Endodermal cell (in vitro differentiated cells): ENCODE results near the gene BCL7B. TPM values are rescaled to one million over a fixed set of nuclear protein-coding genes. Genes with fewer than 3 reads are reported as not detected.

Experiments used
- DNase-seq: peaks from one replicate; pipeline ENCODE4 v3.0.0-alpha.2; 2017
- H3K27ac ChIP-seq: 2 replicates; pipeline ENCODE4 v1.5.1; 2013; ENCODE audit warnings: mild to moderate bottlenecking, low read depth, low read length, moderate library complexity
- H3K27me3 ChIP-seq: 2 replicates; pipeline ENCODE4 v1.6.1; 2013; ENCODE audit warnings: mild to moderate bottlenecking, low read length, moderate library complexity; ENCODE audit not compliant: insufficient read depth, control insufficient read depth, poor library complexity, severe bottlenecking
- H3K36me3 ChIP-seq: 2 replicates; pipeline ENCODE4 v1.7.0; 2013; ENCODE audit warnings: mild to moderate bottlenecking, low read length, moderate library complexity; ENCODE audit not compliant: control insufficient read depth, insufficient read depth
- H3K4me1 ChIP-seq: one replicate; pipeline ENCODE4 v1.7.0; 2013; ENCODE audit warnings: low read length; ENCODE audit not compliant: control insufficient read depth, insufficient read depth
- H3K4me3 ChIP-seq: 2 replicates; pipeline ENCODE4 v1.5.1; 2013; ENCODE audit warnings: mild to moderate bottlenecking, low read length, moderate library complexity
- H3K9ac ChIP-seq: 2 replicates; pipeline ENCODE4 v1.6.1; 2013; ENCODE audit warnings: mild to moderate bottlenecking, low read length, moderate library complexity; ENCODE audit not compliant: poor library complexity, severe bottlenecking; ENCODE audit errors: extremely low read depth
- H3K9me3 ChIP-seq: 2 replicates; pipeline ENCODE4 v1.6.1; 2013; ENCODE audit warnings: mild to moderate bottlenecking, low read length, moderate library complexity; ENCODE audit not compliant: control insufficient read depth
- H3K27ac Mint-ChIP-seq: 2 replicates; pipeline ENCODE4 v1.8.0; 2020; ENCODE audit warnings: mixed read lengths
- H3K27me3 Mint-ChIP-seq: 2 replicates; pipeline ENCODE4 v1.8.0; 2021; ENCODE audit warnings: mild to moderate bottlenecking, mixed read lengths; ENCODE audit not compliant: insufficient read depth
- H3K36me3 Mint-ChIP-seq: 2 replicates; pipeline ENCODE4 v1.8.0; 2020; ENCODE audit warnings: low read depth, mixed read lengths
- H3K4me1 Mint-ChIP-seq: 2 replicates; pipeline ENCODE4 v1.8.0; 2020; ENCODE audit warnings: mixed read lengths
- H3K4me3 Mint-ChIP-seq: 2 replicates; pipeline ENCODE4 v1.8.0; 2020; ENCODE audit warnings: mild to moderate bottlenecking, moderate library complexity, mixed read lengths
- H3K9me3 Mint-ChIP-seq: 2 replicates; pipeline ENCODE4 v1.8.0; 2020; ENCODE audit warnings: mild to moderate bottlenecking, mixed read lengths
- WGBS, 2 experiments: methylation state at CpG; one replicate each; pipeline versions ENCODE4 v1.1.5 to v1.1.7; 2013; ENCODE audit warnings: missing lambda C conversion rate in 2 of 2, mixed read lengths in 1 of 2; ENCODE audit not compliant: insufficient coverage in 1 of 2, insufficient read length in 1 of 2; 5-methylcytosine and 5-hydroxymethylcytosine counted together
- total RNA-seq, 2 donors: library from RNA; stranded (reverse); fragmentation: NEBNext Ultra II Directional in 1 of 2; extraction: Animal tissue kit (Norgen Biotek cat#: 25700) in 1 of 2; gene quantifications; 2 replicates in 1 of 2; 3 replicates in 1 of 2; pipeline ENCODE4 v1.2.1, GENCODE V29; 2021
- TF ChIP-seq, protein P1 (sequence below): fragments of 200-600 bp; sonication (generic); conservative IDR thresholded peaks from 2 replicates; pipeline ENCODE4 v1.5.0; 2021; ENCODE audit warnings: antibody characterized with exemption, mild to moderate bottlenecking

BCL7B gene
- total RNA-seq, 2 donors from 2014 or later, result 31.0 to 37.7 TPM

DNA sequence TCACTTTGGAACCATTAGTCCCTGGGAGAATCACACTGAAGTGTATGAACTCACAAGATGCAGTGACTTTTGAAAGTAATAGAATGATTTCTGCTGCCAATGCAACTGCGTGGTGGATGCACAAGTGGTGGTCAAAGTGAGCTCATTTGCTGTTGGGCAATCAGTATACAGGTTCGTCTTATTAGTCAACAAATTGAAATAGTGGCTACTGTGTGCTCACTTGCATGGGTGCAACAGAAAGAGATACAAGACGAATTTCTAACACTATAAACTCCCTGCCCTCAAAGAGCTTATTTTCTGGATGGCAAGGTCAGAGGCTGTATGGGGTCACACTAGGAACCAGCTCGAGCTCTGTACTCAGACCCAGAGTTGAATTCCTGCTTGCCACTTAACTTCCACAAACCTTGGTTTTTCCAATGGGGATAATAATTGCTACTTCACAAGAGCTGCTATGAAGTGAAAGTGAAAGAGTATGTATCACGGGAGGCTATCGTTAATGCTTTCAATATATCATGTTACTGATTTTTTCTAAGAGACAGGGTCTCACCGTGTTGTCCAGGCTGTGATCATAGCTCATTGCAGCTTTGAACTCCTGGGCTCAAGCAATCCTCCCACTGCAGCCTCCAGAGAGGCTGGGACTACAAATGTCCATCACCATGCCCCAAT lies 8.3 kb upstream of the BCL7B start:
- Mint-ChIP-seq H3K36me3 (peaks cover 18% of the 10 kb centered on the region), H3K27ac (no peak overlapping the region), H3K9me3 (no peaks in the 10 kb centered on the region), H3K27me3 (peaks cover 13% of the 10 kb centered on the region), H3K4me1 (no peaks in the 10 kb centered on the region), H3K4me3 (no peak overlapping the region)
- Histone ChIP-seq H3K9ac (no peak overlapping the region), H3K4me3 (no peak overlapping the region), H3K9me3 (no peaks in the 10 kb centered on the region), H3K4me1 (no peaks in the 10 kb centered on the region), H3K27me3 (no peaks in the 10 kb centered on the region), H3K27ac (no peak overlapping the region), H3K36me3 (peaks cover 21% of the 10 kb centered on the region)
- WGBS, 2 experiments, result 89 to 91% methylated on average over 7 of the region's 7 CpGs
- TF ChIP-seq, protein P1, sequence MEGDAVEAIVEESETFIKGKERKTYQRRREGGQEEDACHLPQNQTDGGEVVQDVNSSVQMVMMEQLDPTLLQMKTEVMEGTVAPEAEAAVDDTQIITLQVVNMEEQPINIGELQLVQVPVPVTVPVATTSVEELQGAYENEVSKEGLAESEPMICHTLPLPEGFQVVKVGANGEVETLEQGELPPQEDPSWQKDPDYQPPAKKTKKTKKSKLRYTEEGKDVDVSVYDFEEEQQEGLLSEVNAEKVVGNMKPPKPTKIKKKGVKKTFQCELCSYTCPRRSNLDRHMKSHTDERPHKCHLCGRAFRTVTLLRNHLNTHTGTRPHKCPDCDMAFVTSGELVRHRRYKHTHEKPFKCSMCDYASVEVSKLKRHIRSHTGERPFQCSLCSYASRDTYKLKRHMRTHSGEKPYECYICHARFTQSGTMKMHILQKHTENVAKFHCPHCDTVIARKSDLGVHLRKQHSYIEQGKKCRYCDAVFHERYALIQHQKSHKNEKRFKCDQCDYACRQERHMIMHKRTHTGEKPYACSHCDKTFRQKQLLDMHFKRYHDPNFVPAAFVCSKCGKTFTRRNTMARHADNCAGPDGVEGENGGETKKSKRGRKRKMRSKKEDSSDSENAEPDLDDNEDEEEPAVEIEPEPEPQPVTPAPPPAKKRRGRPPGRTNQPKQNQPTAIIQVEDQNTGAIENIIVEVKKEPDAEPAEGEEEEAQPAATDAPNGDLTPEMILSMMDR, result no peak
- no peak for DNase-seq

DNA sequence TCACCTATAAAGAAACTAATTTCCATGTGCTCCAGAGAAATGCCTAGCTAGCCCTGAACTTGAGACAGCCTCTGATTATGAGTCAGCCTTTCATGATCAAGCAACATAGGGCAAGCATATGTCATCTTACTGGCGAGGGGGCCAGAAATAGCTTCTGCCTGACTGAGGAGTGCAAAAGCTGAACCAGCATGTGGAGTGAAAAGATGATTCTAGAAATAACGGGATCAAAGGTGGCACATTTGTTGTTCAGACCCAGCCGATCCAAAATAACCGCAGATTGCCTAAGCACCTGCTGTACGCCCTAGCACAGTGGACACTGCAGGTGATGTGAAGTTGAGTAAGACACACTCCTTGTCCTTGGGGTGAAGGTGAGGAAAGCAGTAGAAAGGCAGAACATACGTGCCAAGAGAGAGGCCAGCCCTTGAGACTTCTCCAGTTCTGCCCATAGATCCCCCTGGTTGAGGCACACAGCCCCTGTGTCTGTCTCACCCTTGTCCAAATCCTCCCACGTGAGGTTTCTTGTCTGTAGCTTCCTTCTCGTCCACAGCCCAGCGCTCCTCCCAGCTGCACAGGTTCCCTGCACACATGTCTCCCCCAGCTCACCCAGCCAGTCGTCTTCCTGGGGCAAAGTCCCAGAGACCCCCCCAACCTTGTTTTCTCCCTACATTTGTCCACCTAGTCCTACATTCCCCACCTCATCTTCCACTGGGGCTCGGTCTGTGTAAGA lies 2.8 kb upstream of the BCL7B start:
- H3K9ac ChIP-seq, result no peak overlapping the region
- H3K36me3 Mint-ChIP-seq, result peaks cover 2% of the 10 kb centered on the region
- no peaks in the 10 kb centered on the region for H3K4me1 ChIP-seq
- no peaks in the 10 kb centered on the region for H3K36me3 ChIP-seq
- no peak for DNase-seq
- peaks cover 9% of the 10 kb centered on the region for H3K4me1 Mint-ChIP-seq
- H3K4me3 ChIP-seq, result no peak overlapping the region
- H3K4me3 Mint-ChIP-seq, result no peak overlapping the region
- H3K27ac Mint-ChIP-seq, result no peak overlapping the region
- H3K27me3 Mint-ChIP-seq, result peaks cover 26% of the 10 kb centered on the region
- WGBS, 2 experiments, result 79 to 86% methylated on average over 11 of the region's 11 CpGs
- no peaks in the 10 kb centered on the region for H3K9me3 Mint-ChIP-seq
- TF ChIP-seq, protein P1, result no peak
- no peaks in the 10 kb centered on the region for H3K9me3 ChIP-seq
- peak overlapping the region; percentile 38 for H3K27ac ChIP-seq
- H3K27me3 ChIP-seq, result no peaks in the 10 kb centered on the region

DNA sequence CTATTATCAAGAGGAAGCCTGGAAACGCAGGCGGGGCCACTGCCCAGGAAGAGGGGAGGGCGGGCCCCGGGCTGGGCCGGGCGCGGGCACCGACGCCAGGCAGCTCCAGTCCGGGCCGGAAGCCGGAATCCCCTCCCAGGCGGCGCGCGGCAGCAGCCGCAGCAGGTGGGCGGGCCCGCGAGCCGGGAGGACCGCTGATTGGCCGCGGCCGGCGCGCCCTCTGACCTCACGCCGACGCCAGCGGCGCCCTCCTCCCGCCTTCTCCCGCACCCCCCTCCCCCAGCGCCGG lies 438 bp downstream of the BCL7B start:
- Mint-ChIP-seq H3K36me3 (peaks cover 16% of the 10 kb centered on the region), H3K27ac (peak overlapping the region; percentile 94), H3K4me3 (peak overlapping the region; percentile 77), H3K4me1 (peaks cover 11% of the 10 kb centered on the region), H3K27me3 (peaks cover 26% of the 10 kb centered on the region), H3K9me3 (no peaks in the 10 kb centered on the region)
- peak overlapping the region; percentile 97 for H3K4me3 ChIP-seq
- peak overlapping the region; percentile 99 for H3K27ac ChIP-seq
- TF ChIP-seq, protein P1, result no peak
- no peaks in the 10 kb centered on the region for H3K9me3 ChIP-seq
- H3K36me3 ChIP-seq, result peaks cover 13% of the 10 kb centered on the region
- no peaks in the 10 kb centered on the region for H3K4me1 ChIP-seq
- peak; percentile 98 for DNase-seq
- WGBS, 2 experiments, result 0% methylated on average over 21 to 36 of the region's 36 CpGs
- peak overlapping the region; percentile 88 for H3K9ac ChIP-seq
- no peaks in the 10 kb centered on the region for H3K27me3 ChIP-seq
